Activated naive CD8-positive, alpha-beta T cell (primary cell): ENCODE results near the gene SLC22A15.
"Not testable (repeated sequence)": the region's sequence is repeated elsewhere in the genome, so short reads cannot be mapped to it uniquely, and the experiment has no call there.

Experiments used
- H3K27ac Mint-ChIP-seq: one replicate; pipeline ENCODE4 v1.8.0; 2021; ENCODE audit warnings: mixed read lengths
- H3K27me3 Mint-ChIP-seq: one replicate; pipeline ENCODE4 v1.8.0; 2021; ENCODE audit warnings: mixed read lengths
- H3K36me3 Mint-ChIP-seq: one replicate; pipeline ENCODE4 v1.8.0; 2021; ENCODE audit warnings: mixed read lengths
- H3K4me1 Mint-ChIP-seq: one replicate; pipeline ENCODE4 v1.8.0; 2021; ENCODE audit warnings: low read depth, mixed read lengths
- H3K4me3 Mint-ChIP-seq: one replicate; pipeline ENCODE4 v1.8.0; 2021; ENCODE audit warnings: mild to moderate bottlenecking, mixed read lengths
- H3K9me3 Mint-ChIP-seq: one replicate; pipeline ENCODE4 v1.8.0; 2021; ENCODE audit warnings: low read depth, mixed read lengths

The SLC22A15 gene

GRCh38 chr1:115975569-115976061 lies 698 bp upstream of the SLC22A15 start:
- no peaks in the 10 kb centered on the region for H3K36me3 Mint-ChIP-seq
- H3K4me1 Mint-ChIP-seq: peaks cover 4% of the 10 kb centered on the region
- H3K27me3 Mint-ChIP-seq: peaks cover 22% of the 10 kb centered on the region
- no peaks in the 10 kb centered on the region for H3K9me3 Mint-ChIP-seq
- H3K27ac Mint-ChIP-seq: no peak overlapping the region
- peak overlapping the region; percentile 89 for H3K4me3 Mint-ChIP-seq

- Mint-ChIP-seq H3K36me3 (no peaks in the 10 kb centered on the region), H3K9me3 (no peaks in the 10 kb centered on the region), H3K27me3 (peaks cover 21% of the 10 kb centered on the region), H3K4me1 (peaks cover 4% of the 10 kb centered on the region), H3K27ac (no peak overlapping the region), H3K4me3 (peak overlapping the region; percentile 81)
Observed at GRCh38 chr1:115976921-115977498, 697 bp downstream of the SLC22A15 start.

GRCh38 chr1:115977499-115978258 lies 1.4 kb downstream of the SLC22A15 start:
- Mint-ChIP-seq H3K4me1 (peaks cover 4% of the 10 kb centered on the region), H3K27me3 (peaks cover 19% of the 10 kb centered on the region), H3K27ac (no peak overlapping the region), H3K4me3 (peak overlapping the region; percentile 81), H3K36me3 (no peaks in the 10 kb centered on the region), H3K9me3 (no peaks in the 10 kb centered on the region)

GRCh38 chr1:115978292-115978941 lies 2.1 kb downstream of the SLC22A15 start:
- Mint-ChIP-seq H3K27me3 (peaks cover 16% of the 10 kb centered on the region), H3K27ac (no peak overlapping the region), H3K9me3 (no peaks in the 10 kb centered on the region), H3K4me3 (no peak overlapping the region), H3K36me3 (no peaks in the 10 kb centered on the region), H3K4me1 (peaks cover 4% of the 10 kb centered on the region)

GRCh38 chr1:115980156-115980555 lies 3.8 kb downstream of the SLC22A15 start:
- peaks cover 15% of the 10 kb centered on the region for H3K27me3 Mint-ChIP-seq
- no peak overlapping the region for H3K27ac Mint-ChIP-seq
- no peaks in the 10 kb centered on the region for H3K36me3 Mint-ChIP-seq
- no peak overlapping the region for H3K4me3 Mint-ChIP-seq
- H3K9me3 Mint-ChIP-seq: no peaks in the 10 kb centered on the region
- peaks cover 4% of the 10 kb centered on the region for H3K4me1 Mint-ChIP-seq

GRCh38 chr1:115980998-115981993 lies 5.0 kb downstream of the SLC22A15 start:
- H3K27ac Mint-ChIP-seq: no peak overlapping the region
- peaks cover 13% of the 10 kb centered on the region for H3K27me3 Mint-ChIP-seq
- H3K36me3 Mint-ChIP-seq: no peaks in the 10 kb centered on the region
- no peaks in the 10 kb centered on the region for H3K9me3 Mint-ChIP-seq
- no peak overlapping the region for H3K4me3 Mint-ChIP-seq
- peaks cover 4% of the 10 kb centered on the region for H3K4me1 Mint-ChIP-seq

GRCh38 chr1:115982400-115982799 lies 6.1 kb downstream of the SLC22A15 start:
- Mint-ChIP-seq H3K4me1 (no peaks in the 10 kb centered on the region), H3K9me3 (no peaks in the 10 kb centered on the region), H3K27me3 (peaks cover 9% of the 10 kb centered on the region), H3K36me3 (no peaks in the 10 kb centered on the region), H3K4me3 (no peak overlapping the region), H3K27ac (no peak overlapping the region)

- Mint-ChIP-seq H3K4me3 (no peak overlapping the region), H3K9me3 (no peaks in the 10 kb centered on the region), H3K27ac (no peak overlapping the region), H3K36me3 (no peaks in the 10 kb centered on the region), H3K27me3 (peaks cover 5% of the 10 kb centered on the region), H3K4me1 (no peaks in the 10 kb centered on the region)
Observed at GRCh38 chr1:115983584-115983983, 7.3 kb downstream of the SLC22A15 start.

- Mint-ChIP-seq H3K9me3 (no peaks in the 10 kb centered on the region), H3K4me1 (peaks cover 11% of the 10 kb centered on the region), H3K27me3 (peaks cover 6% of the 10 kb centered on the region), H3K36me3 (no peaks in the 10 kb centered on the region), H3K4me3 (no peak overlapping the region), H3K27ac (no peak overlapping the region)
Observed at GRCh38 chr1:115987623-115988022, 11.3 kb downstream of the SLC22A15 start.

- peaks cover 6% of the 10 kb centered on the region for H3K27me3 Mint-ChIP-seq
- H3K27ac Mint-ChIP-seq: no peak overlapping the region
- no peaks in the 10 kb centered on the region for H3K9me3 Mint-ChIP-seq
- peaks cover 11% of the 10 kb centered on the region for H3K4me1 Mint-ChIP-seq
- no peaks in the 10 kb centered on the region for H3K36me3 Mint-ChIP-seq
- H3K4me3 Mint-ChIP-seq: no peak overlapping the region
Observed at GRCh38 chr1:115988953-115989352, 12.6 kb downstream of the SLC22A15 start.

GRCh38 chr1:115989699-115990098 lies 13.4 kb downstream of the SLC22A15 start:
- Mint-ChIP-seq H3K36me3 (no peaks in the 10 kb centered on the region), H3K27ac (no peak overlapping the region), H3K27me3 (peaks cover 4% of the 10 kb centered on the region), H3K9me3 (no peaks in the 10 kb centered on the region), H3K4me1 (peaks cover 11% of the 10 kb centered on the region), H3K4me3 (no peak overlapping the region)

GRCh38 chr1:115991909-115992308 lies 15.6 kb downstream of the SLC22A15 start:
- Mint-ChIP-seq H3K4me3 (no peak overlapping the region), H3K4me1 (peaks cover 11% of the 10 kb centered on the region), H3K27me3 (peaks cover 5% of the 10 kb centered on the region), H3K27ac (no peak overlapping the region), H3K36me3 (no peaks in the 10 kb centered on the region), H3K9me3 (peaks cover 2% of the 10 kb centered on the region)

GRCh38 chr1:115997921-115998320 lies 21.6 kb downstream of the SLC22A15 start:
- H3K4me3 Mint-ChIP-seq, H3K27ac Mint-ChIP-seq, H3K4me1 Mint-ChIP-seq, H3K27me3 Mint-ChIP-seq: not testable (repeated sequence)
- Mint-ChIP-seq H3K9me3 (peaks cover 22% of the 10 kb centered on the region), H3K36me3 (peaks cover 15% of the 10 kb centered on the region)

GRCh38 chr1:116001739-116002487 lies 25.6 kb downstream of the SLC22A15 start:
- Mint-ChIP-seq H3K27ac (no peak overlapping the region), H3K27me3 (peaks cover 4% of the 10 kb centered on the region), H3K4me1 (peaks cover 15% of the 10 kb centered on the region)

More at GRCh38 chr1:116001739-116002487, 25.6 kb downstream of the SLC22A15 start:
- Mint-ChIP-seq H3K36me3 (peaks cover 15% of the 10 kb centered on the region), H3K9me3 (peaks cover 20% of the 10 kb centered on the region), H3K4me3 (no peak overlapping the region)
